Spleen (tissue), 11 donors: ENCODE measurements around the gene ZNF385B. TPM values are rescaled to one million over a fixed set of nuclear protein-coding genes. Genes with fewer than 3 reads are reported as not detected.

Source experiments
- DNase-seq: peaks from one replicate; pipeline ENCODE4 v3.0.0-alpha.2; 2020
- H3K27ac ChIP-seq, 8 donors: fragments of 200-600 bp; sonication (generic) in 7 of 8; 1 replicate in 4 of 8; 2 replicates in 4 of 8; pipeline versions ENCODE4 v1.5.0 to v1.8.0; 2016 to 2021; ENCODE audit warnings: inconsistent platforms in 4 of 8, mild to moderate bottlenecking in 4 of 8, moderate library complexity in 1 of 8
- H3K27me3 ChIP-seq, 7 donors: fragments of 200-600 bp; sonication (generic) in 6 of 7; replicated peaks in 1 of 7; 1 replicate in 4 of 7; 2 replicates in 3 of 7; pipeline versions ENCODE4 v1.5.0 to v1.8.0; 2016 to 2021; ENCODE audit warnings: inconsistent platforms in 3 of 7, mild to moderate bottlenecking in 1 of 7
- H3K36me3 ChIP-seq, 6 donors: fragments of 200-600 bp; sonication (generic) in 5 of 6; 1 replicate in 4 of 6; 2 replicates in 2 of 6; pipeline versions ENCODE4 v1.5.0 to v1.8.0; 2016 to 2021; ENCODE audit warnings: inconsistent platforms in 2 of 6
- H3K4me1 ChIP-seq, 6 donors: fragments of 200-600 bp; sonication (generic) in 5 of 6; 1 replicate in 3 of 6; 2 replicates in 3 of 6; pipeline versions ENCODE4 v1.5.0 to v1.8.0; 2016 to 2021; ENCODE audit warnings: inconsistent platforms in 3 of 6
- H3K4me3 ChIP-seq, 8 donors: fragments of 200-600 bp; sonication (generic) in 7 of 8; 1 replicate in 4 of 8; 2 replicates in 4 of 8; pipeline versions ENCODE4 v1.5.0 to v1.8.0; 2016 to 2021; ENCODE audit warnings: inconsistent platforms in 4 of 8, mild to moderate bottlenecking in 4 of 8, moderate library complexity in 2 of 8
- H3K9me3 ChIP-seq, 8 donors: fragments of 200-600 bp; sonication (generic) in 7 of 8; 1 replicate in 4 of 8; 2 replicates in 4 of 8; pipeline versions ENCODE4 v1.5.0 to v1.8.0; 2016 to 2021; ENCODE audit warnings: inconsistent platforms in 4 of 8
- POLR2A ChIP-seq, 3 donors: fragments of 450-650 bp; IDR thresholded peaks; one replicate each; pipeline ENCODE4 v1.5.1; 2017; ENCODE audit warnings: antibody characterized with exemption in 3 of 3, mild to moderate bottlenecking in 1 of 3
- POLR2AphosphoS5 ChIP-seq, 3 donors: sonication (generic); formaldehyde crosslinking; IDR thresholded peaks; one replicate each; pipeline ENCODE4 v1.5.1; 2017; ENCODE audit warnings: antibody characterized with exemption in 3 of 3
- WGBS, 5 donors: extraction: QIAGEN DNeasy Blood & Tissue Kit in 3 of 5; methylation state at CpG; one replicate each; pipeline versions ENCODE4 v1.1.5 to v1.1.7; 2013 to 2018; 5-methylcytosine and 5-hydroxymethylcytosine counted together
- intact Hi-C: fragments of 100-400 bp; cut with DNase I; formaldehyde crosslinking; loops from one replicate; pipeline ENCODE4 v1.15.0; 2023; ENCODE audit warnings: low total_unique reads
- polyA plus RNA-seq, 3 donors: library from polyadenylated mRNA; stranded (reverse); fragments of 200-250 nt; gene quantifications; one replicate each; pipeline ENCODE4 v1.2.1, GENCODE V29; 2013
- total RNA-seq, 7 donors: library from RNA; depleted of rRNA in 3 of 7; stranded (reverse); fragments of >200 nt in 3 of 7; fragmentation: NEBNext Ultra II Directional in 4 of 7; extraction: Animal tissue kit (Norgen Biotek cat#: 25700) in 4 of 7; gene quantifications; one replicate each; pipeline versions ENCODE4 v1.1.0 to v1.2.1, GENCODE V29; 2016 to 2021
- TF ChIP-seq, protein P1 (sequence below), 11 experiments: fragments of 200-600 bp in 7 of 11; fragments of 450-650 bp in 4 of 11; sonication (generic) in 4 of 11; IDR thresholded peaks in 8 of 11; conservative IDR thresholded peaks in 3 of 11; 1 replicate in 7 of 11; 2 replicates in 4 of 11; pipeline versions ENCODE4 v1.4.0 to v1.8.0; 2016 to 2021; ENCODE audit warnings: antibody characterized with exemption in 11 of 11, inconsistent platforms in 4 of 11, mild to moderate bottlenecking in 1 of 11
- donor health status: healthy with polysubstance abuse.
- donor health status: DM: no; HTN: no; CAD: no; lungs with moderate emphysema.
- donor health status: DM: no; HTN: no; CAD: no.
- donor health status: Bipolar disorder and iron deficiency.
- donor health status: healthy.
- donor health status: DM: no; HTN: no; CAD: no.
- donor health status: DM: yes; HTN: yes; CAD: no.

Gene ZNF385B
- total and polyA plus RNA-seq, 10 donors: 0.03 to 4.3 (median 0.37) TPM; not detected in 3

DNA sequence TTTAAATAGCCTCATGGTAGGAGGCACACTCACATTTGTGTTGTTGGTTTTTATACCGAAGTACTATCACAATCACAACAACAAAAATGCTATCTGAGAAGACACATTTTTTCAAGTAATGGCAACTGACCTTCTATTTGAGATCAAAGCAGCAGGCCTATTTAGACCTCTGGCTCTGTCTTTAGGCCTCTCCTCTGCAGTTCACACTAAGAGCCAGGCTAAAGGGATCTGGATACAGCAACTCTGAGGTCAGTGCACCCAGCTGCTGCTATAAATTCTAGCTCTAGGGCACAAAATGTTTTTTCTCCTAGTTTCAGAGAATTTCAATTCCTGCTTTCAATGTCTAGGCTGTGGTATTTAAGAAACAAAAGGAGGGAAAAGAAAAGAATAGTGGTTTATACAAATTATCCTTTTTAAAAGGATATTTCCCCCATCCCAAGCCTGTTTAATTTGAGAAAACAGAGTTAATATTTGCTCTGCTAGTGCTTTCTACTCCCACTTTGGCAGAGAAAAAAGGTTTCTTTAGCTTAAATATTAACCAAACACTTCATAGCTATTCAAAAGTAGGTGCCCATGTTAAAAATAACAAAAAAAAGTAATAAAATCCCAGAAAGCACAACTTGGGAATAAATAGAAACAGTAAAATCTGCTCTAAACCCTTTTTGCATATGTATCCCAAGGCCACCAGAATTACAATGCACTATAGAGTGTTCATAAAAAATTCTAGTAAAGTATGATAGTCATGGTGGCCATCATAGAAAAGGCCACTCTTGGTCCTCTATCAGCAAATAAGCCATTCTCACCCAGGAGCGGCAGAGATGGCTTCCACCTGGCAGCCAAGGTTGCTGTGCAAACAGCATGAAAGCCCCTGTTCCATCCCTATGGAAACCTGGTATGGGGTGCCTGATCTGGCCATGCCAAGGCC lies 303.1 kb downstream of the ZNF385B start:
- TF ChIP-seq, protein P1, sequence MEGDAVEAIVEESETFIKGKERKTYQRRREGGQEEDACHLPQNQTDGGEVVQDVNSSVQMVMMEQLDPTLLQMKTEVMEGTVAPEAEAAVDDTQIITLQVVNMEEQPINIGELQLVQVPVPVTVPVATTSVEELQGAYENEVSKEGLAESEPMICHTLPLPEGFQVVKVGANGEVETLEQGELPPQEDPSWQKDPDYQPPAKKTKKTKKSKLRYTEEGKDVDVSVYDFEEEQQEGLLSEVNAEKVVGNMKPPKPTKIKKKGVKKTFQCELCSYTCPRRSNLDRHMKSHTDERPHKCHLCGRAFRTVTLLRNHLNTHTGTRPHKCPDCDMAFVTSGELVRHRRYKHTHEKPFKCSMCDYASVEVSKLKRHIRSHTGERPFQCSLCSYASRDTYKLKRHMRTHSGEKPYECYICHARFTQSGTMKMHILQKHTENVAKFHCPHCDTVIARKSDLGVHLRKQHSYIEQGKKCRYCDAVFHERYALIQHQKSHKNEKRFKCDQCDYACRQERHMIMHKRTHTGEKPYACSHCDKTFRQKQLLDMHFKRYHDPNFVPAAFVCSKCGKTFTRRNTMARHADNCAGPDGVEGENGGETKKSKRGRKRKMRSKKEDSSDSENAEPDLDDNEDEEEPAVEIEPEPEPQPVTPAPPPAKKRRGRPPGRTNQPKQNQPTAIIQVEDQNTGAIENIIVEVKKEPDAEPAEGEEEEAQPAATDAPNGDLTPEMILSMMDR (IDR thresholded peaks at IDR 0.05 in 8 of 11, conservative IDR thresholded peaks at IDR 0.05 in 3 of 11): no peak
- TF ChIP-seq POLR2A (IDR thresholded peaks at IDR 0.05) (no peak), POLR2AphosphoS5 (IDR thresholded peaks at IDR 0.05) (no peak)
- no peak for DNase-seq
- H3K36me3 ChIP-seq: no peaks in the 10 kb centered on the region
- no peak overlapping the region for H3K27ac ChIP-seq
- H3K9me3 ChIP-seq: no peaks in the 10 kb centered on the region
- H3K4me1 ChIP-seq: no peaks in the 10 kb centered on the region
- no peak overlapping the region for H3K4me3 ChIP-seq
- H3K27me3 ChIP-seq: no peaks in the 10 kb centered on the region
- 84 to 95% (median 90%) methylated on average over 2 of the region's 2 CpGs for WGBS, 5 donors
- intact Hi-C loops: no loop called here

DNA sequence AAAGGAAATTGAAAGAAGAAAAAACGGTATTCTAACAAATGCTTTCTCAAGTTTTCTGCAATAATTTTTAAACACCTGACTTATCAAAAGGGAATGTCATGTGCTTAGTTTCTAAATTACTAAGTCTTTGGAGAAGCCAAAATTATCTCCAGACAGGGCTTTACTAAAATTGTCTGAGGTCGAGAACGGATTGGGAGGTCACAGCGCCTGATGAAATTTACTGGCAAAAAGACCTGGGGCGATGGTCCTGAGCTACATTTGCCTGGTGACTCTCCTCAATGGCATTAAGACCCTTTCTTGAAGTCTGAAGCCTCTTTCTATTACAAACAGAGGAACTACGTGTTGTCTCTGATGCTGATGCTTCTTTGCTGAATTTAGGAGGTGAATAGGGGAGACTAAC lies 305.0 kb downstream of the ZNF385B start:
- DNase-seq: no peak
- 81 to 90% (median 85%) methylated on average over 6 of the region's 6 CpGs for WGBS, 5 donors
- H3K27me3 ChIP-seq: no peaks in the 10 kb centered on the region
- no peaks in the 10 kb centered on the region for H3K9me3 ChIP-seq
- no peaks in the 10 kb centered on the region for H3K4me1 ChIP-seq
- H3K36me3 ChIP-seq: no peaks in the 10 kb centered on the region
- TF ChIP-seq POLR2A (IDR thresholded peaks at IDR 0.05) (no peak), POLR2AphosphoS5 (IDR thresholded peaks at IDR 0.05) (no peak)
- TF ChIP-seq, protein P1 (IDR thresholded peaks at IDR 0.05 in 8 of 11, conservative IDR thresholded peaks at IDR 0.05 in 3 of 11): no peak
- no peak overlapping the region for H3K4me3 ChIP-seq
- intact Hi-C loops: no loop called here
- H3K27ac ChIP-seq: no peak overlapping the region

DNA sequence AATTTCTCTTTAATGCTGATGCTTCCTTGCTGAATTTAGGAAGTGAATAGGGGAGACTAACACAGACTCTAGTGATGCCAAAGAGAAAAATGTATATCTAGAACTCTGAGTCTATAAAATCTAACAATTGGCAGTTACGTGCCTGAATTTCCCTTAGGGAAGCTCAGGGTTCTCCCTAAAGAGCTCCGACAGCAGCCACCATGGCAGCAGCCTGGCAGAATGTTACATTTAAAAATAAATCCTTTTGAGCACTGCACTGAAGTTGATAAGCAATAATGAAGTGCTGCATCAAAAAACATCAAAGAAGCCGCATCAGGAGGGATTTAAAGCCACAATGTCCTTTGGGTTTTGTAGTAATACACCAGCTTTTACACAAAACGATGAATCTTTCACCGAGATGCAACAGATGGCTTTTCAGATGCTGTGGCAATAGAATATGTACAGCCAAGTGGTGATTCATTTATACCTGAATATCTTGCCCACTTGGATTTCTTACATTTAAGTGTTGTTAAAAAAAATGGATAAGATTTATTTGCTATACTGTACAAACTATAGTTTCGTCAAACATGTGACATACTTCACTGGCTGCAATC lies 305.6 kb downstream of the ZNF385B start:
- H3K27ac ChIP-seq: no peak overlapping the region
- no peaks in the 10 kb centered on the region for H3K27me3 ChIP-seq
- TF ChIP-seq, protein P1 (IDR thresholded peaks at IDR 0.05 in 8 of 11, conservative IDR thresholded peaks at IDR 0.05 in 3 of 11): no peak
- no peak for TF ChIP-seq POLR2A (IDR thresholded peaks at IDR 0.05)
- no peak for TF ChIP-seq POLR2AphosphoS5 (IDR thresholded peaks at IDR 0.05)
- no peaks in the 10 kb centered on the region for H3K4me1 ChIP-seq
- no peaks in the 10 kb centered on the region for H3K36me3 ChIP-seq
- H3K9me3 ChIP-seq: no peaks in the 10 kb centered on the region
- no peak overlapping the region for H3K4me3 ChIP-seq
- no peak for DNase-seq
- intact Hi-C loops: no loop called here
- WGBS, 5 donors: 65 to 75% (median 72%) methylated on average over 6 of the region's 6 CpGs
